AG10803 (cell line): Measurements from ENCODE around the gene TAF4B.

Experiments used
- DNase-seq: peaks from one replicate; pipeline ENCODE4 v3.0.0; 2010; ENCODE audit warnings: low read depth
- H3K4me3 ChIP-seq: 2 replicates; pipeline ENCODE4 v1.5.1; 2011; ENCODE audit warnings: mild to moderate bottlenecking, low read length, control low read depth
- CTCF ChIP-seq: conservative IDR thresholded peaks from 2 replicates; pipeline ENCODE4 v1.5.1; 2011; ENCODE audit warnings: mild to moderate bottlenecking, low read length, control low read depth, inconsistent platforms

The TAF4B gene

DNA sequence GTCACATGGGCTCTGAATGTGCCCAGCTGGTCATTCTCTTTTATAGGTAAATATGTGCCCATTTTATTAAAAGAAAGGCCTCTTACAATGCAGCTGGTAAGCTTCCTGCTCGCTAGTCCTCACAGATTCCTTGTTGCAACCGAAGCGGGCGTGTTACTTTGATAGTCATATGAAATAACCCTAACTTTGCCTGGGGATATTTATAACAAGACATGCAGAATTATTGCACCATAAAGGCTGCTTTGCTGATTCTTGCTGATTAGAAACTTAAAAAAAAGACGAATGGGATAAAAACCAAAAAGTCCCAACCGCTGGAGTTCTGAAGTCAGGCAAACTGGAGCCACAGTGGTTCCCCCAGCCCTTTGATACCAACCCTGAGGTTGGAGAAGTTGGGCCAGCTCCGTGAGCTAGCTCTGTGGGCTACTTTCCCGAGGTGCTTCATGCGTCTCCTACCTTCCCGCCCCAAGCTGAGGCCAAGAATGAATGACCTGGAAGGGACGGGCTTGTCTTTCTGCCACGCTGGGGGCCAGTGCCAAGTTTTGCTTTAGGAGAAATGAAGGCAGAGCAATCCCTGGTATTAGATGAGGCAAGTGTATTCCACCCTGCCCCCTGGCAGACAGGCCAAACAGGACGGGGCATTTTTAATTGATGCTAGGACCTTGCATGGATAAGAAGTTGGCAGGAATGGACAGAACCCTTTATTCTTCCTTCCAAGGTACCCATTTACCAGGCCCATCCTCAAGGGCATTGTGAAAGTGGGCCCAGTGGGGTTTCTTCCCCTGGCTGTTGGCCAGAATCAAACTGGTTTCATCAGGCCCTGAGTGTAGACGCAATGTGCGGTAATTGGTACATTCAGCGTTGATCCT lies 181.7 kb downstream of the TAF4B start:
- TF ChIP-seq CTCF: no peak
- no peak overlapping the region for H3K4me3 ChIP-seq

GRCh38 chr18:26409091-26409490 lies 182.8 kb downstream of the TAF4B start:
- TF ChIP-seq CTCF: no peak
- DNase-seq: no peak
- H3K4me3 ChIP-seq: no peak overlapping the region

More for the DNA sequence above, 181.7 kb downstream of the TAF4B start:
- DNase-seq: no peak

- peak; percentile 43 for DNase-seq
- no peak overlapping the region for H3K4me3 ChIP-seq
- TF ChIP-seq CTCF: no peak
These were observed 188.7 kb downstream of the TAF4B start for GRCh38 chr18:26414901-26415440.

DNA sequence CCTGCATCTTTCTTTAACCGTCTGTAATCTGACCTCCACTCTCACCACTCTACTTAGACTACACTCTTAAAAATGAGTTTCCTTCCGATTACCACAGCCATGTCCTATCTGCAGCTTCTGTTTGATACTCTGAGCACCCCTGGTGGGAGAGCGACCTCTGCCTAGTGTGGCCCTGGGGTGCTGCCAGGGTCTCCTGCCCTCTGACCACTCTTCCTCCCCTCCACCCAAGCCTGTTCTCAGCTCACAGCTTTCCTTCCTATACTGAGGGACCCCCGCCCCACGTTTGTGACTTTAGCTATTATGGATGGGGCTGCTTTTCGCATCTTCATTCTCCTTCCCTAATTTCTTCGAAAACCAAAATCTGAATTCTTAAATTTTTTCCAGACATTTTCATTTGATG lies 189.4 kb downstream of the TAF4B start:
- no peak for DNase-seq

GRCh38 chr18:26416652-26417150 lies 190.5 kb downstream of the TAF4B start:
- no peak for TF ChIP-seq CTCF
- DNase-seq: no peak
- H3K4me3 ChIP-seq: no peak overlapping the region

More for the DNA sequence above, 189.4 kb downstream of the TAF4B start:
- TF ChIP-seq CTCF: no peak
- no peak overlapping the region for H3K4me3 ChIP-seq

GRCh38 chr18:26417190-26417589 lies 190.9 kb downstream of the TAF4B start:
- TF ChIP-seq CTCF: no peak
- no peak overlapping the region for H3K4me3 ChIP-seq
- DNase-seq: no peak

DNA sequence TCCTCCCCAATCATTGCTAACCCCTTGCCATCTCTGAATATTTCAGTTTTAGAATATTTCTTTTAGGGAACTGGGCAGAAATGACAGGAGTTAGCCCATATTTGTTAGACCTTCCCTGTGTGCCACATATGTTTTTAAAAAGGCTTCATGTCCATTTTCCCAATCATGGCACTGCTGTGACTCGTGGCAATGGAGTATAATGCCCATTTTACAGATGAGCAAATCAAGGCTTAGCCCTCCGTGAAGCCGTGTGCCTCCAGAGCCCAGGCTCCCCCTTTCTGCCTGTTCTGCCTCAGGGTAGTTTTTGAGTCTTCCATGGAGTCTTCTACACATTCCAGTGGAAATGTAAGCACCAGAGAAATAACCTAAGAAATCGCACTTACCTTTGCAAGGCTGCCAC lies 192.0 kb downstream of the TAF4B start:
- DNase-seq: no peak
- H3K4me3 ChIP-seq: no peak overlapping the region
- TF ChIP-seq CTCF: no peak
